Measurements from ENCODE around the gene ASPN.

GRCh38 chr9:92432350-92432749 lies 50.0 kb downstream of the ASPN start:
- no peak for TF ChIP-seq CTCF (IDR thresholded peaks at IDR 0.05)
- TF ChIP-seq POLR2A (IDR thresholded peaks at IDR 0.05): no peak
